ENCODE measurements around the gene COL28A1.

Gene COL28A1

DNA sequence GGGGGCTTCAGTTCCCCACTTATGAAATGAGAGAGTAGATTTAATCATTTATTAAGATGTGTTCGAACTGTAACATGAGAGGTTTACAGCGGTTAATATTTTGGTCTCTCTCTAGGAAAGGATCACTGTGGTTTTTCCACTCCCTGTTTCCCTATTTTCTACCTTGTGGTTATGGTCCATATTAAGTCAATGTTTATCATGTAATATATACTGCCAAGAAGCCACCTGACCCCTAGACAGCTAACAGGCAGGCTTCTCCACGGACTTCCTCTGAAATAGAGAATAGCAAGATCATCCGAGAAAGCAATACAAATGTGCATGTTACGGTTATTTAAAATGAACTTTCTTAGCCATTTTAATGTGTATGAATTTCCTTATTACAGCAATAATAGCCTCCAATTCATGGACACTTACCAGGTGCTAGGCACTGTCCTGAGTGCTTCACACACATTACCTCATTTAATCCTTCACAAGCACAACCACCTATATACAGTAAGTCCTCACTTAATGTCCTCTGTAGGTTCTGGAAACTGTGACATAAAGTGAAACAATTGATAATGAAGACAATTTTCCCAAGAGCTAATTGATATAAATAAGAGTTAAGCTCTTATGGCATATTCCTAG lies 835 bp upstream of the COL28A1 start:
- TF ChIP-seq TAF1 (IDR thresholded peaks at IDR 0.05; ENCODE audit: borderline replicate concordance, insufficient read depth, low read length) (no peak), FOXP2 (optimal IDR thresholded peaks at IDR 0.05; ENCODE audit: borderline replicate concordance, extremely low read depth, extremely low read length, insufficient read depth) (no peak), SIN3A (IDR thresholded peaks at IDR 0.05; ENCODE audit: borderline replicate concordance, insufficient read depth, low read length) (no peak), POLR2AphosphoS5 (IDR thresholded peaks at IDR 0.05; ENCODE audit: low read depth, low read length) (no peak)
- TF ChIP-seq, protein P1, sequence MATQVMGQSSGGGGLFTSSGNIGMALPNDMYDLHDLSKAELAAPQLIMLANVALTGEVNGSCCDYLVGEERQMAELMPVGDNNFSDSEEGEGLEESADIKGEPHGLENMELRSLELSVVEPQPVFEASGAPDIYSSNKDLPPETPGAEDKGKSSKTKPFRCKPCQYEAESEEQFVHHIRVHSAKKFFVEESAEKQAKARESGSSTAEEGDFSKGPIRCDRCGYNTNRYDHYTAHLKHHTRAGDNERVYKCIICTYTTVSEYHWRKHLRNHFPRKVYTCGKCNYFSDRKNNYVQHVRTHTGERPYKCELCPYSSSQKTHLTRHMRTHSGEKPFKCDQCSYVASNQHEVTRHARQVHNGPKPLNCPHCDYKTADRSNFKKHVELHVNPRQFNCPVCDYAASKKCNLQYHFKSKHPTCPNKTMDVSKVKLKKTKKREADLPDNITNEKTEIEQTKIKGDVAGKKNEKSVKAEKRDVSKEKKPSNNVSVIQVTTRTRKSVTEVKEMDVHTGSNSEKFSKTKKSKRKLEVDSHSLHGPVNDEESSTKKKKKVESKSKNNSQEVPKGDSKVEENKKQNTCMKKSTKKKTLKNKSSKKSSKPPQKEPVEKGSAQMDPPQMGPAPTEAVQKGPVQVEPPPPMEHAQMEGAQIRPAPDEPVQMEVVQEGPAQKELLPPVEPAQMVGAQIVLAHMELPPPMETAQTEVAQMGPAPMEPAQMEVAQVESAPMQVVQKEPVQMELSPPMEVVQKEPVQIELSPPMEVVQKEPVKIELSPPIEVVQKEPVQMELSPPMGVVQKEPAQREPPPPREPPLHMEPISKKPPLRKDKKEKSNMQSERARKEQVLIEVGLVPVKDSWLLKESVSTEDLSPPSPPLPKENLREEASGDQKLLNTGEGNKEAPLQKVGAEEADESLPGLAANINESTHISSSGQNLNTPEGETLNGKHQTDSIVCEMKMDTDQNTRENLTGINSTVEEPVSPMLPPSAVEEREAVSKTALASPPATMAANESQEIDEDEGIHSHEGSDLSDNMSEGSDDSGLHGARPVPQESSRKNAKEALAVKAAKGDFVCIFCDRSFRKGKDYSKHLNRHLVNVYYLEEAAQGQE (IDR thresholded peaks at IDR 0.05; ENCODE audit: insufficient read depth in 1 of 2, low read depth in 2 of 2, low read length in 2 of 2), result no peak

GRCh38 chr7:7533831-7534430 lies 1.7 kb downstream of the COL28A1 start:
- TF ChIP-seq, protein P1 (IDR thresholded peaks at IDR 0.05; ENCODE audit: insufficient read depth in 1 of 2, low read depth in 2 of 2, low read length in 2 of 2), result no peak
- no peak for TF ChIP-seq SIN3A (IDR thresholded peaks at IDR 0.05; ENCODE audit: borderline replicate concordance, insufficient read depth, low read length)
- TF ChIP-seq POLR2AphosphoS5 (IDR thresholded peaks at IDR 0.05; ENCODE audit: low read depth, low read length), result no peak
- no peak for TF ChIP-seq FOXP2 (optimal IDR thresholded peaks at IDR 0.05; ENCODE audit: borderline replicate concordance, extremely low read depth, extremely low read length, insufficient read depth)
- no peak for TF ChIP-seq TAF1 (IDR thresholded peaks at IDR 0.05; ENCODE audit: borderline replicate concordance, insufficient read depth, low read length)

GRCh38 chr7:7529328-7529727 lies 6.3 kb downstream of the COL28A1 start:
- no peak for TF ChIP-seq SIN3A (IDR thresholded peaks at IDR 0.05; ENCODE audit: borderline replicate concordance, insufficient read depth, low read length)
- TF ChIP-seq POLR2AphosphoS5 (IDR thresholded peaks at IDR 0.05; ENCODE audit: low read depth, low read length), result no peak
- TF ChIP-seq, protein P1 (IDR thresholded peaks at IDR 0.05; ENCODE audit: insufficient read depth in 1 of 2, low read depth in 2 of 2, low read length in 2 of 2), result no peak
- TF ChIP-seq TAF1 (IDR thresholded peaks at IDR 0.05; ENCODE audit: borderline replicate concordance, insufficient read depth, low read length), result no peak
- no peak for TF ChIP-seq FOXP2 (optimal IDR thresholded peaks at IDR 0.05; ENCODE audit: borderline replicate concordance, extremely low read depth, extremely low read length, insufficient read depth)

DNA sequence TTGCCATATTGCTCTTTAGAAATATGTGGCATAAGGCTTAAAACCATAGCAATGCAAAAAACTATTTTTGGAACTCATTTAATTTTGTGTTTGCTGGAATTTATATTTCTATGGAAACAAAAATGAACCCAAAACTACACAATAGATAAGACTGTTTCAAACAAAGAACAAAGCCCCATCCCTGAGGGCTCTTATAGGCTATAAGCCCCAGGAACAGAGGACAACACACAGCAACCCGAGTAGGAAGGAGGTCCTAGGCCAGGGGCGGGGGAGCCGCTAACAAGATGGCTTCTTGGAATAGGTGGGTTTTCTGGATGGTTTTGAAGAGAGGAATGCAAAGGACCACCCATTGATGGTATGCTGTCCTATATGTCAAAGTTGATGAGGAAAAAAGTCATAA lies 8.6 kb downstream of the COL28A1 start:
- no peak for TF ChIP-seq POLR2AphosphoS5 (IDR thresholded peaks at IDR 0.05; ENCODE audit: low read depth, low read length)
- TF ChIP-seq, protein P1 (IDR thresholded peaks at IDR 0.05; ENCODE audit: insufficient read depth in 1 of 2, low read depth in 2 of 2, low read length in 2 of 2), result no peak
- no peak for TF ChIP-seq SIN3A (IDR thresholded peaks at IDR 0.05; ENCODE audit: borderline replicate concordance, insufficient read depth, low read length)
- no peak for TF ChIP-seq TAF1 (IDR thresholded peaks at IDR 0.05; ENCODE audit: borderline replicate concordance, insufficient read depth, low read length)
- TF ChIP-seq FOXP2 (optimal IDR thresholded peaks at IDR 0.05; ENCODE audit: borderline replicate concordance, extremely low read depth, extremely low read length, insufficient read depth), result no peak

Data from PFSK-1 (cell line).